Caco-2 (cell line): Measurements from ENCODE around the gene TRIM3. TPM values are rescaled to one million over a fixed set of nuclear protein-coding genes. Genes with fewer than 3 reads are reported as not detected.

Experiments
- BruUV-seq: library from RNA; stranded (reverse); fragments of 400-500 nt; replicated peaks from 2 replicates; lab custom pipeline; 2021; lab: Mats Ljungman, UMichigan
- CTCF ChIA-PET: fragments of 300-600 bp; sonication (Branson Sonifier 250); formaldehyde crosslinking; loops from one replicate; lab custom pipeline; 2022; ENCODE audit warnings: antibody characterized with exemption; lab: Charles Lee
- POLR2A ChIA-PET: fragments of 300-600 bp; sonication (Branson Sonifier 250); formaldehyde crosslinking; loops from one replicate; lab custom pipeline; 2022; ENCODE audit warnings: antibody characterized with exemption; lab: Charles Lee
- DNase-seq, 2 experiments: peaks; one replicate each; pipeline versions ENCODE4 v3.0.0 to v3.0.0-alpha.2; 2020 to 2022
- H3K27me3 ChIP-seq: replicated peaks from 2 replicates; pipeline ENCODE4 v1.6.0; 2011; ENCODE audit warnings: low read length; ENCODE audit not compliant: control insufficient read depth, insufficient read depth
- H3K36me3 ChIP-seq: 2 replicates; pipeline ENCODE4 v1.5.1; 2011; ENCODE audit warnings: low read length; ENCODE audit not compliant: control insufficient read depth, insufficient read depth
- H3K4me1 ChIP-seq: fragments of 250-450 bp; sonication (Bioruptor Pico); 2 replicates; pipeline ENCODE4 v1.5.1; 2020; ENCODE audit warnings: mild to moderate bottlenecking
- H3K4me3 ChIP-seq: 2 replicates; pipeline ENCODE4 v1.5.1; 2011; ENCODE audit warnings: low read depth, mild to moderate bottlenecking, control low read depth, low read length
- H3K9me3 ChIP-seq: fragments of 250-450 bp; sonication (Bioruptor Pico); 2 replicates; pipeline ENCODE4 v1.5.1; 2020; ENCODE audit warnings: mild to moderate bottlenecking, moderate library complexity
- H3K27ac Mint-ChIP-seq: one replicate; pipeline ENCODE4 v1.8.0; 2022; ENCODE audit warnings: mixed read lengths; ENCODE audit not compliant: unreplicated experiment
- H3K27me3 Mint-ChIP-seq: one replicate; pipeline ENCODE4 v1.8.0; 2022; ENCODE audit warnings: mixed read lengths; ENCODE audit not compliant: insufficient read depth, unreplicated experiment
- H3K36me3 Mint-ChIP-seq: one replicate; pipeline ENCODE4 v1.8.0; 2022; ENCODE audit warnings: mild to moderate bottlenecking, mixed read lengths; ENCODE audit not compliant: insufficient read depth, unreplicated experiment
- H3K4me1 Mint-ChIP-seq: one replicate; pipeline ENCODE4 v1.8.0; 2022; ENCODE audit warnings: low read depth, mixed read lengths; ENCODE audit not compliant: unreplicated experiment
- H3K4me3 Mint-ChIP-seq: one replicate; pipeline ENCODE4 v1.8.0; 2022; ENCODE audit warnings: mild to moderate bottlenecking, moderate library complexity, mixed read lengths; ENCODE audit not compliant: unreplicated experiment
- H3K9me3 Mint-ChIP-seq: one replicate; pipeline ENCODE4 v1.8.0; 2022; ENCODE audit warnings: mixed read lengths; ENCODE audit not compliant: unreplicated experiment
- CTCF ChIP-seq, 2 experiments: fragments of 200-600 bp in 1 of 2; IDR thresholded peaks; 1 replicate in 1 of 2; 2 replicates in 1 of 2; pipeline versions ENCODE4 v1.5.1 to v1.8.0; 2011 to 2022; ENCODE audit warnings: antibody characterized with exemption in 1 of 2, control low read depth in 1 of 2, inconsistent platforms in 1 of 2, low read depth in 1 of 2, low read length in 1 of 2, mild to moderate bottlenecking in 1 of 2, moderate library complexity in 1 of 2; ENCODE audit not compliant: insufficient read depth in 1 of 2, severe bottlenecking in 1 of 2, unreplicated experiment in 1 of 2
- intact Hi-C: fragments of 100-400 bp; cut with micrococcal nuclease; formaldehyde crosslinking; loops from one replicate; pipeline ENCODE4 v1.10.0; 2022; ENCODE audit not compliant: unreplicated experiment
- total RNA-seq: library from RNA; stranded (reverse); gene quantifications from 2 replicates; pipeline ENCODE4 v1.2.3, GENCODE V29; 2022

TRIM3 gene
- total RNA-seq, 1 experiment from 2014 or later: 28.0 TPM

- Histone ChIP-seq H3K4me1 (peaks cover 11% of the 10 kb centered on the region; the same call in 1 of the 2 replicates), H3K9me3 (no peaks in the 10 kb centered on the region), H3K27me3 (no peaks in the 10 kb centered on the region), H3K4me3 (no peak overlapping the region), H3K36me3 (peaks cover 1% of the 10 kb centered on the region; the same call in 1 of the 2 replicates)
- Mint-ChIP-seq H3K4me3 (no peak overlapping the region), H3K36me3 (peaks cover 23% of the 10 kb centered on the region), H3K27me3 (no peaks in the 10 kb centered on the region), H3K4me1 (peaks cover 14% of the 10 kb centered on the region), H3K9me3 (no peaks in the 10 kb centered on the region), H3K27ac (no peak overlapping the region)
- DNase-seq: no peak
- ChIA-PET CTCF (no interaction called here), POLR2A (no interaction called here)
- TF ChIP-seq CTCF (IDR thresholded peaks at IDR 0.05; ENCODE audit: insufficient read depth in 1 of 2, low read depth in 1 of 2, low read length in 1 of 2, severe bottlenecking in 1 of 2, unreplicated experiment in 1 of 2): no peak
- intact Hi-C loops: loop anchor here (1.0 kb wide), 1 partner anchor 11 kb away; no protein-coding TSS in a partner anchor
- no TSS peak for BruUV-seq
Observed at GRCh38 chr11:6469599-6469998, 4.1 kb downstream of the TRIM3 start.

GRCh38 chr11:6468712-6469495 is 4.8 kb downstream of the TRIM3 start:
- Histone ChIP-seq H3K9me3 (no peaks in the 10 kb centered on the region), H3K4me3 (no peak overlapping the region), H3K36me3 (peaks cover 1% of the 10 kb centered on the region; the same call in 1 of the 2 replicates), H3K27me3 (no peaks in the 10 kb centered on the region), H3K4me1 (peaks cover 6% of the 10 kb centered on the region; the same call in 1 of the 2 replicates)
- ChIA-PET POLR2A (interaction anchor here (0.6 kb wide), 1 partner anchor 15 kb away, joined by 3 read pairs; no protein-coding TSS in a partner anchor), CTCF (no interaction called here)
- Mint-ChIP-seq H3K4me3 (no peak overlapping the region), H3K27ac (no peak overlapping the region), H3K4me1 (peaks cover 14% of the 10 kb centered on the region), H3K36me3 (peaks cover 23% of the 10 kb centered on the region), H3K27me3 (no peaks in the 10 kb centered on the region), H3K9me3 (no peaks in the 10 kb centered on the region)
- no TSS peak for BruUV-seq
- no peak for TF ChIP-seq CTCF (IDR thresholded peaks at IDR 0.05; ENCODE audit: insufficient read depth in 1 of 2, low read depth in 1 of 2, low read length in 1 of 2, severe bottlenecking in 1 of 2, unreplicated experiment in 1 of 2)
- peak; percentile 50 to 73 for DNase-seq
- intact Hi-C loops: loop anchor here (1.0 kb wide), 1 partner anchor 11 kb away; no protein-coding TSS in a partner anchor

GRCh38 chr11:6459099-6459450 is 14.7 kb downstream of the TRIM3 start:
- intact Hi-C loops: no loop called here
- Histone ChIP-seq H3K4me3 (no peak overlapping the region), H3K27me3 (no peaks in the 10 kb centered on the region), H3K4me1 (peaks cover 33% of the 10 kb centered on the region), H3K9me3 (no peaks in the 10 kb centered on the region), H3K36me3 (peaks cover 8% of the 10 kb centered on the region)
- DNase-seq: peak in 1 of 2 experiments; percentile 53
- no peak for TF ChIP-seq CTCF (IDR thresholded peaks at IDR 0.05; ENCODE audit: insufficient read depth in 1 of 2, low read depth in 1 of 2, low read length in 1 of 2, severe bottlenecking in 1 of 2, unreplicated experiment in 1 of 2)
- no TSS peak for BruUV-seq
- H3K27ac Mint-ChIP-seq: no peak overlapping the region
- H3K27me3 Mint-ChIP-seq: no peaks in the 10 kb centered on the region
- ChIA-PET CTCF (interaction anchor here (0.8 to 2.0 kb wide), 5 partner anchors 15 to 96 kb away, joined by 3 to 9 read pairs (median 4); partner anchors contain the start of gene TRIM3), POLR2A (interaction anchor here (0.5 to 1.7 kb wide), 5 partner anchors 16 to 193 kb away, joined by 3 to 13 read pairs (median 4); partner anchors contain the start of genes ARFIP2, SMPD1 and TIMM10B)
- no peaks in the 10 kb centered on the region for H3K9me3 Mint-ChIP-seq
- H3K36me3 Mint-ChIP-seq: peaks cover 15% of the 10 kb centered on the region
- H3K4me1 Mint-ChIP-seq: peaks cover 11% of the 10 kb centered on the region
- H3K4me3 Mint-ChIP-seq: no peak overlapping the region
